HG03558 (cell line): ENCODE data around the gene FYCO1.
"Not testable (repeated sequence)": the region's sequence is repeated elsewhere in the genome, so short reads cannot be mapped to it uniquely, and the experiment has no call there.

Source experiments
- ATAC-seq: cut with Tn5 transposase; IDR thresholded peaks from one replicate; pipeline ENCODE4 v1.9.1; 2021; ENCODE audit warnings: moderate number of reproducible peaks; ENCODE audit not compliant: unreplicated experiment; ENCODE audit errors: extremely low read depth

Gene FYCO1

DNA sequence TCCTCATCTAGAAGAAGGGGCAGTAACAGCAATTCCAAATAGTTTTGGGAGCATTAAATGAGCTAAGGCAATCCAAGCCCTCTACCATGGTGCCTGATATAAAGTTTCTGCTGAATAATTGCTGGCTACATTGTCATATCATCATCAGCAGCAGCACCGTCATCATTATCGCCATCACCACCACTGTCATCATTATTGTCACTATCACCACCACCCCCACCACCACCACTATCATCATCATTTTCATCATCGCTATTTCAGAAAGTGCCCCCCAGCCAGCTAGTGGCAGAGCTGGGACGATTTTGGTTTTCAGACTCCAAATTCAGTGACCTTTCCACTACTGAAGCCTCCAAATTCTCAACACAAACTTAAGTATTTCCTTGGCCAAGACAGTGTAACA lies 16.6 kb upstream of the FYCO1 start:
- ATAC-seq: no peak

GRCh38 chr3:46010519-46011113 lies 15.0 kb upstream of the FYCO1 start:
- no peak for ATAC-seq

DNA sequence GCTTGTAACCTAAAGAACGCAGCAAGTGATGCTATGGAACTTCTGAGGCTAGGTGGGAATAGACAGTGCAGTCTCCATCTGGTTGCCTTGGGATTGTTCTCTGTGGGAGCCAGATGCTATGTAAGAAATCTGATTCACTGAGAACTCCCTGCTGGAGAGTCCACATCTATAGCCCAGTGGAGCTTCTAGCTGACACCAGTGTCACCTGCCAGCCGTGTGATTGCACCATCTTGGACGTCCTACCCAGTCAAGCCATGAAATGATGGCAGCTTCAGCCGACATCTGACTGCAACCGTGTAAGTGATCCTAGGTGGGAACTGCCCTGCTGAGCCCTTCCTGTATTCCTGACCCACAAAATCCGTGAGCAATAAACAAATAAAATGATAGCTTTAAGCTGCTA lies 12.4 kb upstream of the FYCO1 start:
- ATAC-seq: no peak

DNA sequence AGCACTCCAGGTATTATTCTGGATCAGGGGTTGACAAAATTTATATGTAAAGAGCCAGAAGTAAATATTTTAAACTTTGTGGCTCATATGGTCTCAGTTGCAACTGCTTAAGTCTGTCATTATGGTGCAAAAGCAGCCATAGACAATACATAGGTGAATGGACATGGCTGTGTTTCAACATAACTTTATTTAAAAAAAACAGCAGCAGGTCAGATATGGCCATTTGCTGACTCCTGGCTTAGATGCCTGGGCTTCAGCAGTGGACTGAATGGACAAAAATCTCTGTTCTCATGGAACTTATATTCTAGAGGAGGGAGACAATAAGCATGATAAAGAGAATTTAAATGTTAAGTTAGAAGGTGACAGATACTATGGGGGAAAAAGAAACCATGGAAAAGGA lies 11.7 kb upstream of the FYCO1 start:
- ATAC-seq: no peak

GRCh38 chr3:46006238-46007032 lies 10.8 kb upstream of the FYCO1 start:
- no peak for ATAC-seq

DNA sequence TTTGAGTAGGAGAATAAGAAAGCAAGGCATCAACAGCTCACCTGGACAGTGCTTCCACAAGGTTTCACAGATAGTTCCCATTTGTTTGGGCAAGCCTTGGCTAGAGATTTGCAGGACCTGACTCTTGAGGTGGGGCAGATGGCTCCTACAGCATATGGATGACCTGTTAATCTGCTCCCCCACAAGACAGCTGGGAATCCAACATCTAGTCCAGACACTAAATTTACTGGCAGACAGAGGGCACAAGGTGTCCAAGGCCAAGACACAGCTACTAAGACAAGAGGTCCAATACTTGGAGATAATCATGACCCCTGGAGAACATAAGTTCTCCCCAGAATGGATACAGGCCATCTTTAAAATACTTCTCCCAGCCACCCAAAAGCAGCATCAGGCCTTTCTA lies 8.1 kb upstream of the FYCO1 start:
- not testable (repeated sequence) for ATAC-seq

DNA sequence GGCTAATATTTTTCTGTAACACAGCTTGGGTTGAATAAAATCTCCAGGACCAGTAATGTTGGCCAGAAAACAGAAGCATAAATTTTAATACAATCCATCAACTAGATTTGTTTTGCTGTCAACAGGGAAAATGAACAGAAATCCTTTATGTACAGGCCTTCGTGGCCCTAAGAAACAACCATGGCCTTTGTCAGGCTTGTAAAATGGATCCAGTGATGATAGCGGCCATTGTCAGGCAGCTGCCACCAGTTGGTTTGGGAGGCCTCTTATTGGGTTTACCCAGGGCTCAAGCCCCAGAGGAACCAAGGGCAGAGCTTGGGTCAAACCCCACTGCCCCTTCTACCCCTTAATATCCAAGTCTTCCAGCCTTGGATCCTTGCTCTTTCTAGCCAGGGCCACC lies 5.6 kb upstream of the FYCO1 start:
- no peak for ATAC-seq

GRCh38 chr3:45997942-45998341 lies 2.3 kb upstream of the FYCO1 start:
- no peak for ATAC-seq

- not testable (repeated sequence) for ATAC-seq
Measured at GRCh38 chr3:45997499-45997898, 1.9 kb upstream of the FYCO1 start.

DNA sequence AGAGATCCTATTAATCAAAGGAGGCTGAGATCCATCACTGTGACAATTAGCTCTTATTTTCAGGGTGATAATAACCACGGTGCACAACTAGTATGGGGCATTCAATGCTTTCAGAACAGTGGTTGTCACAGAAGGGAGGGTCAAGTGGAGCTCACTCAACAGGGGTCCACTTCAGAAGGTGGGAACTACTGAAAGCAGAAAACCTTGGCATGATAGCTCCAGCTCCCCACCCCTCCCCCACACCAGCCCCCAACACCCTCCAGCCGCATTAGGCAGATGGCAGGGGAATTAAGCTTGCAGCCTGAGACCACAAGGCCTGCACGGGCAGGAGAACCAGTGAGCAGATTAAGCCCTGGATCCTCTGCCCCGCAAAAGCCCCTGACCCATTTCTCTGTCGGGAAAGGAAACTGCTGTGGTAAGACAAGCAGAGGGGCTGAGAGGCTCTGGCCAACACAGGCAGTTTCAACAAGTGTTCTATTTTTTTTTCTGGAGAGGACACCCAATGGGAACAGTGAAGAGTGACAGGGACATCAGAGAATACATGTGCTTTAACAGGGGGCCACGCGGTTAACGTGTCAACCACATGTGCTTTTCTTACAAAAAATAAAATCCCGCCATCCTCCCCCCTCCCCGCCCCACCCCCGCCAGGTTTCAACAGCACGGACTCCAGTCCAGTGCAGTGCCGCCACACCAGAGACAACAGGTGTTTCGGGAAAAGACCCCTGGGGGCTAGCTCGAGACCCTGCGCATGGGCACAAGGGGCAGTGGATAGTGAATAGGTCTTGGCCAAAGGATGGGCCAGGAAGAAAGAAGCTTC lies 997 bp downstream of the FYCO1 start:
- no peak for ATAC-seq

- no peak for ATAC-seq
Measured at GRCh38 chr3:45993421-45994027, 2.1 kb downstream of the FYCO1 start.

- ATAC-seq: no peak
Measured at GRCh38 chr3:45992821-45993221, 2.8 kb downstream of the FYCO1 start.

- ATAC-seq: no peak
Measured at GRCh38 chr3:45992133-45992729, 3.4 kb downstream of the FYCO1 start.

- ATAC-seq: no peak
Measured at GRCh38 chr3:45991341-45991740, 4.3 kb downstream of the FYCO1 start.

- no peak for ATAC-seq
Measured at GRCh38 chr3:45990181-45990580, 5.4 kb downstream of the FYCO1 start.

GRCh38 chr3:45988804-45989203 lies 6.8 kb downstream of the FYCO1 start:
- ATAC-seq: no peak

DNA sequence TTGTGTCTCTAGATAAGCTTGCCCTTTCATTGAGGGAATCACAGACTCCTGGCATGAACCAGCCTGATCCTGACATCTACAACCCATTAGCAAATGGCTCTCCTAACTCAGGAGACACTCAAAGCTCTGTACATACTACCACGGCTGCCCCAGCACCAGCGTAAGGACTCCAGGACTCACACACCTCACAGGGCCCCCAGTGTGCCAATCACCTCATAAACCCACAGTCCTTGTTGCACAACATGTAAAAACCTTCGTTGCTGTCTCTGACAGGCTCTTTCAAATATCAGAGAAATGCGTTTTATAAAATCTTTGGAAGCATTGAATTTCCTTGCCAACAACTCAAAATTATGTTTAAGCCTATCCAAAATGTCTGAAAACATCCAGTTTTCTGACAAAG lies 7.3 kb downstream of the FYCO1 start:
- ATAC-seq: no peak

GRCh38 chr3:45987368-45988291 lies 8.0 kb downstream of the FYCO1 start:
- ATAC-seq: no peak

GRCh38 chr3:45986303-45986982 lies 9.2 kb downstream of the FYCO1 start:
- no peak for ATAC-seq
